Measurements from ENCODE around the gene SPP1. TPM values are rescaled to one million over a fixed set of nuclear protein-coding genes. Genes with fewer than 3 reads are reported as not detected.

SPP1 gene
- total and polyA plus RNA-seq, 10 of the 15 experiments (the other 5 are each of a cell fraction or from before 2014, with no cell fraction given): 0.05 to 1.1 (median 0.39) TPM; not detected in 6

DNA sequence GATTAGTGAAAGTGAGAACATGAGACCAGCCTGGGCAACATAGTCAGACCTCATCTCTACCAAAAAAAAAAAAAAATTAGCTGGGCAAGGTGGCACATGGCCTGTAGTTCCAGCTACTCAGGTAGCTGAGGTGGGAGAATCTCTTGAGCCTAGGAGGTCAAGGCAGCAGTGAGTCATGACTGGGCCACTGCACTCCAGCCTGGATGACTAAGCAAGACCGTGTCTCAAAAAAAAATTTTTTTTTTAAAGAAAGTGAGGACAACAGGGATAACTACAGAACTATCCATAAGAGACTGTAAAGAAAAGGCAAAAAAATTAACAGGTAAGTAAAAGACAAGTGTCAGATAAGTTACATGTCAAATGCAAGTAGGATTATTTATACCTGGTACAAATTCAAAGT is 13.5 kb upstream of the SPP1 start:
- Histone ChIP-seq H4K20me1 (ENCODE audit: control insufficient read depth, insufficient read depth) (no peaks in the 10 kb centered on the region), H3K36me3 (ENCODE audit: control insufficient read depth in 2 of 2, insufficient read depth in 2 of 2, low read length in 1 of 2) (no peaks in the 10 kb centered on the region), H3K27ac (ENCODE audit: control insufficient read depth, insufficient read depth) (no peak overlapping the region), H3K4me2 (ENCODE audit: control insufficient read depth, insufficient read depth) (no peak overlapping the region), H3K4me3 (no peak overlapping the region), H3K9ac (ENCODE audit: control insufficient read depth, insufficient read depth, low read length) (no peak overlapping the region), H3K79me2 (ENCODE audit: control insufficient read depth, insufficient read depth, low read length) (no peaks in the 10 kb centered on the region), H3K27me3 (replicated peaks in 1 of 2; ENCODE audit: control insufficient read depth in 2 of 2, insufficient read depth in 2 of 2, low read length in 1 of 2) (no peaks in the 10 kb centered on the region), H3K9me3 (replicated peaks; ENCODE audit: control insufficient read depth, insufficient read depth, low read length) (no peaks in the 10 kb centered on the region), H2AFZ (ENCODE audit: control insufficient read depth, low read depth, low read length) (no peak overlapping the region), H3K4me1 (ENCODE audit: control insufficient read depth, insufficient read depth, low read length) (no peaks in the 10 kb centered on the region)
- DNase-seq (ENCODE audit: low read depth, low spot score) (no peak), FAIRE-seq (no peak), ATAC-seq (no peak)
- TF ChIP-seq POU2F2 (IDR thresholded peaks at IDR 0.05; ENCODE audit: borderline replicate concordance, low read depth, low read length) (no peak), MYC (IDR thresholded peaks at IDR 0.05; ENCODE audit: insufficient read depth, insufficient read length, insufficient replicate concordance, low read length, severe bottlenecking) (no peak), NBN (IDR thresholded peaks at IDR 0.05) (no peak), SPI1 (IDR thresholded peaks at IDR 0.05; ENCODE audit: borderline replicate concordance, insufficient read depth, low read depth, low read length) (no peak), EGR1 (IDR thresholded peaks at IDR 0.05; ENCODE audit: borderline replicate concordance in 1 of 2, low read depth in 2 of 2, low read length in 2 of 2) (no peak), ZNF207 (IDR thresholded peaks at IDR 0.05; ENCODE audit: borderline replicate concordance) (no peak), YBX1 (IDR thresholded peaks at IDR 0.05) (no peak), POLR2AphosphoS2 (IDR thresholded peaks at IDR 0.05; ENCODE audit: low read depth, low read length) (no peak)
- TF ChIP-seq, protein P1, sequence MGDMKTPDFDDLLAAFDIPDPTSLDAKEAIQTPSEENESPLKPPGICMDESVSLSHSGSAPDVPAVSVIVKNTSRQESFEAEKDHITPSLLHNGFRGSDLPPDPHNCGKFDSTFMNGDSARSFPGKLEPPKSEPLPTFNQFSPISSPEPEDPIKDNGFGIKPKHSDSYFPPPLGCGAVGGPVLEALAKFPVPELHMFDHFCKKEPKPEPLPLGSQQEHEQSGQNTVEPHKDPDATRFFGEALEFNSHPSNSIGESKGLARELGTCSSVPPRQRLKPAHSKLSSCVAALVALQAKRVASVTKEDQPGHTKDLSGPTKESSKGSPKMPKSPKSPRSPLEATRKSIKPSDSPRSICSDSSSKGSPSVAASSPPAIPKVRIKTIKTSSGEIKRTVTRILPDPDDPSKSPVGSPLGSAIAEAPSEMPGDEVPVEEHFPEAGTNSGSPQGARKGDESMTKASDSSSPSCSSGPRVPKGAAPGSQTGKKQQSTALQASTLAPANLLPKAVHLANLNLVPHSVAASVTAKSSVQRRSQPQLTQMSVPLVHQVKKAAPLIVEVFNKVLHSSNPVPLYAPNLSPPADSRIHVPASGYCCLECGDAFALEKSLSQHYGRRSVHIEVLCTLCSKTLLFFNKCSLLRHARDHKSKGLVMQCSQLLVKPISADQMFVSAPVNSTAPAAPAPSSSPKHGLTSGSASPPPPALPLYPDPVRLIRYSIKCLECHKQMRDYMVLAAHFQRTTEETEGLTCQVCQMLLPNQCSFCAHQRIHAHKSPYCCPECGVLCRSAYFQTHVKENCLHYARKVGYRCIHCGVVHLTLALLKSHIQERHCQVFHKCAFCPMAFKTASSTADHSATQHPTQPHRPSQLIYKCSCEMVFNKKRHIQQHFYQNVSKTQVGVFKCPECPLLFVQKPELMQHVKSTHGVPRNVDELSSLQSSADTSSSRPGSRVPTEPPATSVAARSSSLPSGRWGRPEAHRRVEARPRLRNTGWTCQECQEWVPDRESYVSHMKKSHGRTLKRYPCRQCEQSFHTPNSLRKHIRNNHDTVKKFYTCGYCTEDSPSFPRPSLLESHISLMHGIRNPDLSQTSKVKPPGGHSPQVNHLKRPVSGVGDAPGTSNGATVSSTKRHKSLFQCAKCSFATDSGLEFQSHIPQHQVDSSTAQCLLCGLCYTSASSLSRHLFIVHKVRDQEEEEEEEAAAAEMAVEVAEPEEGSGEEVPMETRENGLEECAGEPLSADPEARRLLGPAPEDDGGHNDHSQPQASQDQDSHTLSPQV (IDR thresholded peaks at IDR 0.05): no peak
- in situ Hi-C loops (cut with MboI) (no loop called here), intact Hi-C loops (cut with micrococcal nuclease; ENCODE audit: unreplicated experiment) (no loop called here)
- no TSS peak for BruUV-seq (replicated peaks)
- 0% methylated on average over 1 of the region's 1 CpG for WGBS (ENCODE audit: insufficient coverage, insufficient replicate concordance, low lambda C conversion rate, missing lambda C conversion rate)
- CTCF ChIA-PET: interaction anchor here (1.2 to 4.8 kb wide), 3 partner anchors 12 to 257 kb away, joined by 3 to 40 read pairs (median 5); no protein-coding TSS in a partner anchor
- POLR2A ChIA-PET: interaction anchor here (0.7 kb wide), 1 partner anchor 1483 kb away, joined by 3 read pairs; no protein-coding TSS in a partner anchor
- RAD21 ChIA-PET (ENCODE audit: unreplicated experiment): no interaction called here
- SMC1A ChIA-PET (ENCODE audit: uncharacterized antibody, unreplicated experiment): interaction anchor here (1.0 to 3.6 kb wide), 3 partner anchors 10 to 14 kb away, joined by 4 to 16 read pairs (median 4); no protein-coding TSS in a partner anchor

All from GM12878 (cell line).